ENCODE measurements around the gene ATP11A. TPM values are rescaled to one million over a fixed set of nuclear protein-coding genes. Genes with fewer than 3 reads are reported as not detected.

Gene ATP11A
- total and polyA plus RNA-seq, 2 donors (not counting 3 experiments of a cell fraction or from before 2014, with no cell fraction given): 16.5 to 88.1 TPM

DNA sequence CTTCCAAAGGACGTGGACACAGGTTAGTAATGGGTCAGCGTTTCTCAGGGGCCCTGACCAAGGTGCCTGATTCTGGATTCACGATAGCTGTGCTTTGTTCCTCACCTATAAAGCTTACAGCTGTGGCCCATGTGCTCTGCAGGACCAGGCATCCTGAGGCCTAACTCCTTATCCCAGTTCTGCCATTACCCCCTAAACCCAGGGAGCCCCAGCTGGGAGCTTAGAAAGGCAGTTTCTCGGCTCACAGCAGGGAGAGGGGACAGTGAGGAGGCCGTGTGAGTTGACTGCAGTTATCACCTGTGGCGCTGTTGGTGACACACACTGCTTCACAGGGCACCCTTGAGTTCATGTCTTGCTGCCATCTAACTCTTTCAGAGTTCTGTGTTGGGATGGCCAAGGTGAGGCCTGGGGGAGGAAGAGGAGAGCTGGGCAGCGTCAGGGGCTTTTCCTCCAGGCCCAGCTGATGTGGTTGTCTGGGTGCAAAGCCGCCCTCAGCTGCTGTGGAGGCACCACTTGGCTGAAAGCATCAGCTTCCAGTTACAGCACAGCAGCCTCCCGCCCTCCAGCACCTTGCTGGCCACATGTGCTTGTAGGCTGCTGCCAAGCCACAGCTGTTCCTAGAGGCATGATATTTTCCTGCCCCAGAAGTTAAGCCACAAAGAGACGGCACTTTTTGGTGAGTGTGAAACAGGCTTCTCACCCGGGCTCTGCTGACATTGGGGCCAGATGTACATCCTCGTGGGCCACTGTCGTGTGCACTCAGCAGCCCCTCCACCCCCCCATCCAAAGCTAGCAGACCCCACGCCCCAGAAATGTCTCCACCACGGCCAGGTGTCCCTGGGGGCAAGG is 179.6 kb downstream of the ATP11A start:
- H4K20me1 ChIP-seq (replicated peaks; ENCODE audit: control insufficient read depth, extremely low read depth, insufficient read depth, low read length): no peaks in the 10 kb centered on the region
- H3K36me3 ChIP-seq (ENCODE audit: control insufficient read depth in 2 of 2, extremely low read depth in 1 of 2, insufficient read depth in 2 of 2, low read length in 2 of 2): peaks cover 0 to 2% of the 10 kb centered on the region in 2 experiments
- H3K4me3 ChIP-seq (replicated peaks in 1 of 3; ENCODE audit: insufficient read depth in 1 of 3, low read depth in 1 of 3, low read length in 3 of 3): no peak overlapping the region
- DNase-seq (ENCODE audit: low read depth, low spot score) (no peak), FAIRE-seq (no peak)
- CTCF ChIA-PET: interaction anchor here (0.9 kb wide), 1 partner anchor 9 kb away, joined by 3 read pairs; no protein-coding TSS in a partner anchor
- no peaks in the 10 kb centered on the region for H3K9me1 ChIP-seq (replicated peaks; ENCODE audit: control insufficient read depth, extremely low read depth, insufficient read depth, low read length)
- POLR2A ChIA-PET: no interaction called here
- no peak overlapping the region for H3K9ac ChIP-seq (replicated peaks; ENCODE audit: extremely low read depth, insufficient read depth, low read length)
- no peaks in the 10 kb centered on the region for H3K9me3 ChIP-seq (replicated peaks; ENCODE audit: control insufficient read depth, insufficient read depth, low read length)
- no peak overlapping the region for H2AFZ ChIP-seq (ENCODE audit: low read depth, low read length)
- H3K4me2 ChIP-seq (ENCODE audit: insufficient read depth, low read length): no peak overlapping the region
- dilution Hi-C loops (cut with MboI; ENCODE audit: extremely low pct_ligation_motif_present, low sequenced_read_pairs) (no loop called here), intact Hi-C loops (cut with micrococcal nuclease) (loop anchor here (5.0 kb wide), 1 partner anchor 1397 kb away; no protein-coding TSS in a partner anchor)
- no peaks in the 10 kb centered on the region for H3K27me3 ChIP-seq (ENCODE audit: control insufficient read depth in 2 of 2, insufficient read depth in 2 of 2, low read length in 2 of 2)
- no peak overlapping the region for H3K27ac ChIP-seq (ENCODE audit: insufficient read depth, low read depth, low read length)
- H3K4me1 ChIP-seq (ENCODE audit: control insufficient read depth, extremely low read depth, insufficient read depth, low read length): no peaks in the 10 kb centered on the region
- H3K79me2 ChIP-seq (ENCODE audit: control insufficient read depth, insufficient read depth, low read length): no peaks in the 10 kb centered on the region
- BruUV-seq (replicated peaks): no TSS peak
- no peak for TF ChIP-seq MYC (IDR thresholded peaks at IDR 0.05; ENCODE audit: low read depth, low read length)
- TF ChIP-seq GATA2 (IDR thresholded peaks at IDR 0.05; ENCODE audit: insufficient read depth, insufficient read length, low read depth, low read length): no peak
- TF ChIP-seq, protein P1, sequence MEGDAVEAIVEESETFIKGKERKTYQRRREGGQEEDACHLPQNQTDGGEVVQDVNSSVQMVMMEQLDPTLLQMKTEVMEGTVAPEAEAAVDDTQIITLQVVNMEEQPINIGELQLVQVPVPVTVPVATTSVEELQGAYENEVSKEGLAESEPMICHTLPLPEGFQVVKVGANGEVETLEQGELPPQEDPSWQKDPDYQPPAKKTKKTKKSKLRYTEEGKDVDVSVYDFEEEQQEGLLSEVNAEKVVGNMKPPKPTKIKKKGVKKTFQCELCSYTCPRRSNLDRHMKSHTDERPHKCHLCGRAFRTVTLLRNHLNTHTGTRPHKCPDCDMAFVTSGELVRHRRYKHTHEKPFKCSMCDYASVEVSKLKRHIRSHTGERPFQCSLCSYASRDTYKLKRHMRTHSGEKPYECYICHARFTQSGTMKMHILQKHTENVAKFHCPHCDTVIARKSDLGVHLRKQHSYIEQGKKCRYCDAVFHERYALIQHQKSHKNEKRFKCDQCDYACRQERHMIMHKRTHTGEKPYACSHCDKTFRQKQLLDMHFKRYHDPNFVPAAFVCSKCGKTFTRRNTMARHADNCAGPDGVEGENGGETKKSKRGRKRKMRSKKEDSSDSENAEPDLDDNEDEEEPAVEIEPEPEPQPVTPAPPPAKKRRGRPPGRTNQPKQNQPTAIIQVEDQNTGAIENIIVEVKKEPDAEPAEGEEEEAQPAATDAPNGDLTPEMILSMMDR (IDR thresholded peaks at IDR 0.05; ENCODE audit: extremely low read depth in 1 of 2, insufficient read depth in 1 of 2, low read depth in 1 of 2, low read length in 2 of 2): no peak
- TF ChIP-seq POLR2AphosphoS5 (IDR thresholded peaks at IDR 0.05; ENCODE audit: insufficient read depth, low read depth, low read length): no peak
- no peak for TF ChIP-seq JUN (IDR thresholded peaks at IDR 0.05; ENCODE audit: borderline replicate concordance, insufficient read depth, insufficient read length, low read depth)
- no peak for TF ChIP-seq POLR2A (IDR thresholded peaks at IDR 0.05; ENCODE audit: low read depth, low read length)
- TF ChIP-seq, protein P2, sequence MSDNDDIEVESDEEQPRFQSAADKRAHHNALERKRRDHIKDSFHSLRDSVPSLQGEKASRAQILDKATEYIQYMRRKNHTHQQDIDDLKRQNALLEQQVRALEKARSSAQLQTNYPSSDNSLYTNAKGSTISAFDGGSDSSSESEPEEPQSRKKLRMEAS (IDR thresholded peaks at IDR 0.05; ENCODE audit: insufficient read depth, insufficient read length): no peak

Data from endothelial cell of umbilical vein (primary cell).